Lung (tissue), 12 donors: ENCODE data around the gene ASRGL1. TPM values are rescaled to one million over a fixed set of nuclear protein-coding genes. Genes with fewer than 3 reads are reported as not detected.
A peak's percentile ranks its signal among the peaks of the same experiment; 100 is the strongest.

Experiments used
- ATAC-seq: fragments of 200-7000 bp; cut with Tn5 transposase; one replicate; pipeline ENCODE4 v1.9.1; 2020; ENCODE audit warnings: moderate number of reproducible peaks; ENCODE audit not compliant: insufficient read depth, low FRiP score
- DNase-seq, 3 donors: peaks; one replicate each; pipeline ENCODE4 v3.0.0-alpha.2; 2013 to 2017
- H3K27ac ChIP-seq, 2 donors: one replicate each; pipeline ENCODE4 v1.5.1; 2013; ENCODE audit warnings: mild to moderate bottlenecking in 2 of 2, moderate library complexity in 2 of 2, control low read depth in 1 of 2, inconsistent platforms in 1 of 2, low read depth in 1 of 2, low read length in 1 of 2
- H3K27me3 ChIP-seq, 3 donors: one replicate each; pipeline ENCODE4 v1.5.1; 2013; ENCODE audit warnings: low read length in 2 of 3; ENCODE audit not compliant: control insufficient read depth in 3 of 3, insufficient read depth in 3 of 3
- H3K36me3 ChIP-seq, 4 donors: one replicate each; pipeline ENCODE4 v1.5.1; 2013; ENCODE audit warnings: low read length in 4 of 4, mild to moderate bottlenecking in 1 of 4, moderate library complexity in 1 of 4; ENCODE audit not compliant: control insufficient read depth in 4 of 4, insufficient read depth in 4 of 4
- H3K4me1 ChIP-seq, 5 donors: one replicate each; pipeline ENCODE4 v1.5.1; 2013; ENCODE audit warnings: low read length in 5 of 5, mild to moderate bottlenecking in 2 of 5, moderate library complexity in 1 of 5; ENCODE audit not compliant: control insufficient read depth in 5 of 5, insufficient read depth in 5 of 5
- H3K4me3 ChIP-seq: one replicate; pipeline ENCODE4 v1.5.1; 2013; ENCODE audit warnings: mild to moderate bottlenecking, control low read depth, moderate library complexity
- H3K9ac ChIP-seq, 2 donors: one replicate each; pipeline ENCODE4 v1.5.1; 2013; ENCODE audit warnings: low read length in 2 of 2, control low read depth in 1 of 2; ENCODE audit not compliant: insufficient read depth in 1 of 2
- H3K9me3 ChIP-seq, 4 donors: one replicate each; pipeline ENCODE4 v1.5.1; 2013; ENCODE audit warnings: low read length in 3 of 4, mild to moderate bottlenecking in 1 of 4, moderate library complexity in 1 of 4; ENCODE audit not compliant: control insufficient read depth in 4 of 4, insufficient read depth in 3 of 4
- WGBS, 2 donors: extraction: QIAGEN DNeasy Blood & Tissue Kit; methylation state at CpG; one replicate each; pipeline ENCODE4 v1.1.7; 2013; 5-methylcytosine and 5-hydroxymethylcytosine counted together
- polyA plus RNA-seq, 2 donors: library from polyadenylated mRNA; stranded (reverse); fragments of 200-250 nt; gene quantifications; one replicate each; pipeline ENCODE4 v1.2.1, GENCODE V29; 2013
- total RNA-seq, 2 donors: library from RNA; depleted of rRNA in 1 of 2; stranded (reverse); fragments of >200 nt in 1 of 2; gene quantifications; one replicate each; pipeline ENCODE4 v1.2.1, GENCODE V29; 2014 to 2021
- TF ChIP-seq, protein P1 (sequence below): IDR thresholded peaks from 2 replicates; pipeline ENCODE4 v1.5.1; 2012; ENCODE audit warnings: mild to moderate bottlenecking; ENCODE audit errors: control extremely low read depth, extremely low read depth
- donor health status: control.
- donor health status: control.
- donor health status: Bipolar disorder and iron deficiency.
- donor health status: healthy.
- donor health status: DM: yes; HTN: yes; CAD: no.

The ASRGL1 gene
- total and polyA plus RNA-seq, 4 donors: 6.3 to 36.1 (median 28.2) TPM

DNA sequence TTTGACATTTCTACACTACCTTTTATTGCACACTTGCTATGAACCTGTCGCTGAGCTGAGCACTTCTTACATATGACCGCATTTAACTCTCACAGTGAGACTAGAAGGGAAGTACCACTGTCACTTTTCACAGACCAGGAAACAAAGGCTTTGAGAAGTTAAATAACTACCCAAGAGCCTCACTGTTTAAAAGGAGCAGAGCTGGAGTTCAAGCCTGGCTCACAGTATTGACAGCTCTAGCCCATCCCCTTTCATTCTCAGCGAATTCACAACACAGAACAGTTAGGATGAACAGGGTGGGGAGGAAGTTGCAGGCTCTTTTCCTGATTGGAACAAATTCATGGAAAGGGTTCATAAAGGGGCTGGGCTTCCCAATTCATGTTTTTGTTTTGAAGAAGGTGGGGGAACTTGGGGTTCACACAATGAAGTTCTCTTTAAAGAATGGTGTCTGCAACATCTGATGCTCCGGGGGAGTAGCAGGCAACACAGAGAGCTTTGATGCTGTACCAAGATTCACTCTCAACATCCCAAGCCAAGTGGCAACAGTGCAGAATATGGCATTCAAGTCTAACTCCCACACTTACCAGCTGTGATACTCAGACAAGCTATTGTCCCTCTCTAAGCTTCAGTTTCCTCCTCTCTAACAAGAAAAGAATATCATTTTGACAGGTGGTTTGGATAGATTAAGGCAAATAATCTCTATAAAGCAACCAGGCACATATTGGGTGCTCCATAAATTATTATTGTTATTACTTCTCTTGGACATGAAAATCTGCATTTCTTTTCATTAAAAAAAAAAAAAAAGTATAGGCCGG is 98.8 kb downstream of the ASRGL1 start:
- no peaks in the 10 kb centered on the region for H3K27me3 ChIP-seq
- ATAC-seq (no peak), DNase-seq (no peak)
- H3K36me3 ChIP-seq: no peaks in the 10 kb centered on the region
- H3K4me3 ChIP-seq: no peak overlapping the region
- peaks cover 0 to under 1% (median 0%) of the 10 kb centered on the region in 4 donors for H3K9me3 ChIP-seq
- 38 to 50% methylated on average over 5 of the region's 5 CpGs for WGBS, 2 donors
- no peak overlapping the region for H3K9ac ChIP-seq
- peaks cover 0 to 30% (median 8%) of the 10 kb centered on the region in 5 donors for H3K4me1 ChIP-seq
- H3K27ac ChIP-seq: peak overlapping the region in 1 of 2 donors; percentile 35
- TF ChIP-seq, protein P1, sequence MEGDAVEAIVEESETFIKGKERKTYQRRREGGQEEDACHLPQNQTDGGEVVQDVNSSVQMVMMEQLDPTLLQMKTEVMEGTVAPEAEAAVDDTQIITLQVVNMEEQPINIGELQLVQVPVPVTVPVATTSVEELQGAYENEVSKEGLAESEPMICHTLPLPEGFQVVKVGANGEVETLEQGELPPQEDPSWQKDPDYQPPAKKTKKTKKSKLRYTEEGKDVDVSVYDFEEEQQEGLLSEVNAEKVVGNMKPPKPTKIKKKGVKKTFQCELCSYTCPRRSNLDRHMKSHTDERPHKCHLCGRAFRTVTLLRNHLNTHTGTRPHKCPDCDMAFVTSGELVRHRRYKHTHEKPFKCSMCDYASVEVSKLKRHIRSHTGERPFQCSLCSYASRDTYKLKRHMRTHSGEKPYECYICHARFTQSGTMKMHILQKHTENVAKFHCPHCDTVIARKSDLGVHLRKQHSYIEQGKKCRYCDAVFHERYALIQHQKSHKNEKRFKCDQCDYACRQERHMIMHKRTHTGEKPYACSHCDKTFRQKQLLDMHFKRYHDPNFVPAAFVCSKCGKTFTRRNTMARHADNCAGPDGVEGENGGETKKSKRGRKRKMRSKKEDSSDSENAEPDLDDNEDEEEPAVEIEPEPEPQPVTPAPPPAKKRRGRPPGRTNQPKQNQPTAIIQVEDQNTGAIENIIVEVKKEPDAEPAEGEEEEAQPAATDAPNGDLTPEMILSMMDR: no peak

DNA sequence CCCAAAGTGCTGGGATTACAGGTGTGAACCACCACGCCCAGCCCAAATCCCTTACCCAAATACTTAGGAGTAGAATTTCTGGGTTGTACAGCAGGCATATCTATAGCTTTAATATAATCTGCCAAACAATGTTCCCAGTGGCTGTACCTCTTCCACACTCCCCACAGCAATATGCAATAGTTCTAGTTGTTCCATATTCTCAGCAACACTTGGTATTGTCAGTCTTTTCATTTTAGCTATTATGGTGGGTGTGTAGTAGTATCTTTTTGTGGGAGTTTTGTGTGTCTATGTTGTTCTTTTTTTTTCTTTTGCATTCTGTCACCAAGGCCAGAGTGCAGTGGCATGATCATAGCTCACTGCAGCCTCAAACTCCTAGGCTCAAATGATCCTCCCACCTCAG is 100.4 kb downstream of the ASRGL1 start:
- WGBS, 2 donors: 94 to 95% methylated on average over 1 of the region's 1 CpG
- TF ChIP-seq, protein P1: no peak
- no peak for DNase-seq

DNA sequence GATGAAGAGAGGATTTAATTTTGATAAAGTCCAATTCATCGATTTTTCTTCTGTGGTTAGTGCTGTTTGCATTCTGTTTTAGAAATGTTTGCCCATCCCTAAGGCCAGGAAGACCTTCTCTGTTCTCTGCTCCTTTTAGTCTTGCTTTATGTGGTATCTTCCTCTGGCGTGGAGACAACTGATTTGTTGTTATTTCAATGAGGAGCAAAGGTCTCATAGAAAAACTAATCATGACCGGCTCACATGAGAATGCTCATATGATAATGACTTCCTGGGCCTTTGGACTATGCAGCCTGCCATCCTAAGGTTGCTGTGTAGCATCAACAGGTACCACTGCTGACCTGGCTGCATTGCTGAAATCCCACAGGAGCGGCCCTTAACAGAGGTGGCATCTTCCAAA is 101.4 kb downstream of the ASRGL1 start:
- H3K9me3 ChIP-seq: no peaks in the 10 kb centered on the region
- no peak overlapping the region for H3K27ac ChIP-seq
- no peak overlapping the region for H3K4me3 ChIP-seq
- no peak overlapping the region for H3K9ac ChIP-seq
- DNase-seq (no peak), ATAC-seq (no peak)
- WGBS, 2 donors: 81 to 88% methylated on average over 4 of the region's 4 CpGs
- H3K27me3 ChIP-seq: no peaks in the 10 kb centered on the region
- TF ChIP-seq, protein P1: no peak
- peaks cover 0 to 25% (median 8%) of the 10 kb centered on the region in 5 donors for H3K4me1 ChIP-seq
- H3K36me3 ChIP-seq: no peaks in the 10 kb centered on the region

More for the DNA sequence above, 100.4 kb downstream of the ASRGL1 start:
- H3K36me3 ChIP-seq: no peaks in the 10 kb centered on the region
- H3K4me3 ChIP-seq: no peak overlapping the region
- H3K9me3 ChIP-seq: no peaks in the 10 kb centered on the region
- ATAC-seq: no peak
- H3K4me1 ChIP-seq: peaks cover 0 to 27% (median 8%) of the 10 kb centered on the region in 5 donors
- no peak overlapping the region for H3K27ac ChIP-seq
- no peak overlapping the region for H3K9ac ChIP-seq
- no peaks in the 10 kb centered on the region for H3K27me3 ChIP-seq
